ENCODE results near the gene RBM28. TPM values are rescaled to one million over a fixed set of nuclear protein-coding genes. Genes with fewer than 3 reads are reported as not detected.

The RBM28 gene
- total RNA-seq, 4 donors from 2014 or later = 14.4 to 226 (median 44.0) TPM

DNA sequence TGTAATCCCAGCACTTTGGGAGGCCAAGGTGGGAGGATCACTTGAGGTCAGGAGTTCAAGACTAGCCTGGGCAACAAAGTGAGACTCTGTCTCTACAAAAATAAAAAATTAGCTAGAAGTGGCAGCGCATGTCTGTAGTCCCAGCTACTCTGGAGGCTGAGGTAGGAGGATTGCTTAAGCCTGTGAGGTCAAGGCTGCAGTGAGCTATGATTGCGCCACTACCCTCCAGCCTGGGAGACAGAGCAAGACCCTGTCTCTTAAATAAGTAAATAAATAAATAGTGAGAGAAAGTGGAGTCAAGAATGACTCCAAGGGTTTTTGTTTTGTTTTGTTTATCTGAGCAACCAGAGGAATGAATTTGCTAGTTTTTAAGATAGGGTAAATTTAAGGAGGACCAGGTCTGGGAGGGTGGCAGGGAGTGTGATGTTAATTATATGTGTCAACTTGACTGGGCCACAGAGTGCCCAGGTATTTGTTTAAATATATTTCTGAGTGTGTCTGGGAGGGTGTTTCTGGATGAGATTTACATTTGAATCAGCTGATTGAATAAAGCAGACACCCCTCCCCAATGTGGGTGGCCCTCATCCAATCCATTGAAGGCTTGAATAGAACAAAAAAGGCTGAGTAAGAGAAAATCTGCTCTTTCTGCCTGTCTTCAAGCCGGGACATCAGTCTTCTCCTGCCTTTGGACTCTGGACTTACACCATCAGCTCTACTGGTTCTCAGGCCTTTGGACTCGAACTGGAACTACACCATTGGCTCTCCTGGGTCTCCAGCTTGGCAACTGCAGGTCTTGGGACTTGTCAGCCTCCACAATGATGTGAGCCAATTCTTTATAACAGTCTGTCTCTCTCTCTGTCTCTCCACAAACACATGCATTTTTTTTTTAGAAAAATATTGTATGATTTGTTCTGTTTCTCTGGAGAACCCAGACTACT is 42.5 kb upstream of the RBM28 start:
- DNase-seq = no peak
- H3K4me3 ChIP-seq = no peak overlapping the region
- no peaks in the 10 kb centered on the region for H3K9me3 ChIP-seq
- no peaks in the 10 kb centered on the region for H3K4me1 ChIP-seq
- no peak overlapping the region for H3K27ac ChIP-seq
- no peaks in the 10 kb centered on the region for H3K27me3 ChIP-seq
- H3K36me3 ChIP-seq = no peaks in the 10 kb centered on the region
- intact Hi-C loops (cut with DNase I; ENCODE audit: low total_unique reads) = no loop called here
- no peak for TF ChIP-seq POLR2A (IDR thresholded peaks at IDR 0.05)
- TF ChIP-seq, protein P1, sequence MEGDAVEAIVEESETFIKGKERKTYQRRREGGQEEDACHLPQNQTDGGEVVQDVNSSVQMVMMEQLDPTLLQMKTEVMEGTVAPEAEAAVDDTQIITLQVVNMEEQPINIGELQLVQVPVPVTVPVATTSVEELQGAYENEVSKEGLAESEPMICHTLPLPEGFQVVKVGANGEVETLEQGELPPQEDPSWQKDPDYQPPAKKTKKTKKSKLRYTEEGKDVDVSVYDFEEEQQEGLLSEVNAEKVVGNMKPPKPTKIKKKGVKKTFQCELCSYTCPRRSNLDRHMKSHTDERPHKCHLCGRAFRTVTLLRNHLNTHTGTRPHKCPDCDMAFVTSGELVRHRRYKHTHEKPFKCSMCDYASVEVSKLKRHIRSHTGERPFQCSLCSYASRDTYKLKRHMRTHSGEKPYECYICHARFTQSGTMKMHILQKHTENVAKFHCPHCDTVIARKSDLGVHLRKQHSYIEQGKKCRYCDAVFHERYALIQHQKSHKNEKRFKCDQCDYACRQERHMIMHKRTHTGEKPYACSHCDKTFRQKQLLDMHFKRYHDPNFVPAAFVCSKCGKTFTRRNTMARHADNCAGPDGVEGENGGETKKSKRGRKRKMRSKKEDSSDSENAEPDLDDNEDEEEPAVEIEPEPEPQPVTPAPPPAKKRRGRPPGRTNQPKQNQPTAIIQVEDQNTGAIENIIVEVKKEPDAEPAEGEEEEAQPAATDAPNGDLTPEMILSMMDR (IDR thresholded peaks at IDR 0.05) = no peak

GRCh38 chr7:128384726-128385125 is 41.0 kb upstream of the RBM28 start:
- Histone ChIP-seq H3K9me3 (no peaks in the 10 kb centered on the region), H3K4me3 (no peak overlapping the region), H3K36me3 (no peaks in the 10 kb centered on the region), H3K27ac (no peak overlapping the region), H3K27me3 (no peaks in the 10 kb centered on the region), H3K4me1 (no peaks in the 10 kb centered on the region)
- intact Hi-C loops (cut with DNase I; ENCODE audit: low total_unique reads) = no loop called here
- no peak for DNase-seq
- TF ChIP-seq POLR2A (IDR thresholded peaks at IDR 0.05) = no peak
- TF ChIP-seq, protein P1 (IDR thresholded peaks at IDR 0.05) = no peak

GRCh38 chr7:128383776-128384175 is 40.1 kb upstream of the RBM28 start:
- DNase-seq = no peak
- Histone ChIP-seq H3K4me1 (no peaks in the 10 kb centered on the region), H3K9me3 (no peaks in the 10 kb centered on the region), H3K4me3 (no peak overlapping the region), H3K27me3 (no peaks in the 10 kb centered on the region), H3K36me3 (no peaks in the 10 kb centered on the region), H3K27ac (no peak overlapping the region)
- intact Hi-C loops (cut with DNase I; ENCODE audit: low total_unique reads) = no loop called here
- no peak for TF ChIP-seq POLR2A (IDR thresholded peaks at IDR 0.05)
- TF ChIP-seq, protein P1 (IDR thresholded peaks at IDR 0.05) = no peak

DNA sequence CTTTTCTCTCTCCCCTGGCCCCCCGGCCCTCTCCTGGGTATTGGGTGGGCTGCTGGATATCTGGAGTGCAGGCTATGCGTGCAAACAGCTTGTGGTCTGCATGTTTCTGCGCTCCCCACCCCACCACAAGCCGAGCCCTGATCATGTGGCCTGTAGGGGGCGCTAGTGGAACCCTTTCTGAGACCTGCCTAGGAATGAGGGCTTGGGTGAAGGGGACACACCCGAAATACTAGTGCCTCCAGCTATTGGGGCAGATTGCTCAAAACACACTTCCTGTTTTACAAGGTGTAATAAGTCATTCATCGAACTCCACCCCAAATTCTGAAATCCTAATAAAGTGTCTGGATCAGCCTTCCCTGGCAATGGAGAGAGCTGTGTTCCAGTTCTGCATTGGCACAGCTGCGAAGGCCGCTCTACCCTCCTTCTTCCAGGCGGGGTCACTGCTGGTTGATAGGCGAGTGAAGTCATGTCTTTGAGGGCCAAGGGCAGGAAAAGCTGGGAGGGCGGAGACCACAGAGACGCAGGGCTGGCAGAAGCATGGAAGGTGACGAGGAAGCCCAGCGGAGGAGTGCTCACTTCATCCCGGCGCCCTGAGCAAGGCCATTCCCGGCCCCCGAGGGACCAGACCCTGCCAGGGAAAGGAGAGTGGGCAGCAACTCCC is 37.6 kb upstream of the RBM28 start:
- H3K4me3 ChIP-seq = no peak overlapping the region
- no peak for DNase-seq
- no peaks in the 10 kb centered on the region for H3K36me3 ChIP-seq
- TF ChIP-seq, protein P1 (IDR thresholded peaks at IDR 0.05) = peak in 1 of 4 experiments; percentile 5
- no peak for TF ChIP-seq POLR2A (IDR thresholded peaks at IDR 0.05)
- H3K27me3 ChIP-seq = no peaks in the 10 kb centered on the region
- H3K27ac ChIP-seq = no peak overlapping the region
- H3K9me3 ChIP-seq = no peaks in the 10 kb centered on the region
- intact Hi-C loops (cut with DNase I; ENCODE audit: low total_unique reads) = no loop called here
- H3K4me1 ChIP-seq = no peaks in the 10 kb centered on the region
